BE2C (cell line): ENCODE measurements around the gene GAS7.

Experiments
- DNase-seq: peaks from one replicate; pipeline ENCODE4 v3.0.0-alpha.2; 2020
- H3K27me3 ChIP-seq: fragments of 250-450 bp; sonication (Bioruptor Pico); 2 replicates; pipeline ENCODE4 v1.5.1; 2020; ENCODE audit warnings: mild to moderate bottlenecking
- H3K36me3 ChIP-seq: fragments of 250-450 bp; sonication (Bioruptor Pico); 2 replicates; pipeline ENCODE4 v1.5.1; 2020; ENCODE audit warnings: mild to moderate bottlenecking
- H3K4me1 ChIP-seq: fragments of 250-450 bp; sonication (Bioruptor Pico); 2 replicates; pipeline ENCODE4 v1.5.1; 2020
- H3K4me3 ChIP-seq: 2 replicates; pipeline ENCODE4 v1.5.1; 2011; ENCODE audit warnings: low read depth, low read length
- H3K9me3 ChIP-seq: fragments of 250-450 bp; sonication (Bioruptor Pico); 2 replicates; pipeline ENCODE4 v1.5.1; 2020
- TF ChIP-seq, protein P1 (sequence below): IDR thresholded peaks from 2 replicates; pipeline ENCODE4 v1.5.1; 2012; ENCODE audit warnings: mild to moderate bottlenecking, low read depth, low read length

Gene GAS7

DNA sequence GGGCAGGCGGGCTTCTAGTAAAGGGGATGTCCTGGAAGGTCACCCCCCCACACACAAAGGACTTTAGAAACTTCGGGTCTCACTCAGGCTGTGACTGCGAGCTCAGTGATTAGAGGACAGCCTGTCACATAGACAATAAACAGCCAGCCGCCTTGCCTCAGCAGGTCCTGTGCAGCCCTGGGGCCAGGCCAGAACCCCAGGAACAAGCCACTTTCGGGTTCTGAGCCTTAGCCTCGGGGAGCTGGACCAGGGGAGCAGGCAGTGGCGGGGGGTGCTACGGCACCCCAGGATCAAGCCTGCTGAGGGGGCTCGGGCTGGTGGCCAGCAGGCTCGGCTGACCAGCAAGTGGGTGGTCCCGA, 1.1 kb downstream of the GAS7 start:
- Histone ChIP-seq H3K4me3 (no peak overlapping the region), H3K4me1 (no peaks in the 10 kb centered on the region), H3K27me3 (no peaks in the 10 kb centered on the region), H3K9me3 (no peaks in the 10 kb centered on the region), H3K36me3 (no peaks in the 10 kb centered on the region)
- TF ChIP-seq, protein P1, sequence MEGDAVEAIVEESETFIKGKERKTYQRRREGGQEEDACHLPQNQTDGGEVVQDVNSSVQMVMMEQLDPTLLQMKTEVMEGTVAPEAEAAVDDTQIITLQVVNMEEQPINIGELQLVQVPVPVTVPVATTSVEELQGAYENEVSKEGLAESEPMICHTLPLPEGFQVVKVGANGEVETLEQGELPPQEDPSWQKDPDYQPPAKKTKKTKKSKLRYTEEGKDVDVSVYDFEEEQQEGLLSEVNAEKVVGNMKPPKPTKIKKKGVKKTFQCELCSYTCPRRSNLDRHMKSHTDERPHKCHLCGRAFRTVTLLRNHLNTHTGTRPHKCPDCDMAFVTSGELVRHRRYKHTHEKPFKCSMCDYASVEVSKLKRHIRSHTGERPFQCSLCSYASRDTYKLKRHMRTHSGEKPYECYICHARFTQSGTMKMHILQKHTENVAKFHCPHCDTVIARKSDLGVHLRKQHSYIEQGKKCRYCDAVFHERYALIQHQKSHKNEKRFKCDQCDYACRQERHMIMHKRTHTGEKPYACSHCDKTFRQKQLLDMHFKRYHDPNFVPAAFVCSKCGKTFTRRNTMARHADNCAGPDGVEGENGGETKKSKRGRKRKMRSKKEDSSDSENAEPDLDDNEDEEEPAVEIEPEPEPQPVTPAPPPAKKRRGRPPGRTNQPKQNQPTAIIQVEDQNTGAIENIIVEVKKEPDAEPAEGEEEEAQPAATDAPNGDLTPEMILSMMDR, result no peak
- DNase-seq, result no peak

DNA sequence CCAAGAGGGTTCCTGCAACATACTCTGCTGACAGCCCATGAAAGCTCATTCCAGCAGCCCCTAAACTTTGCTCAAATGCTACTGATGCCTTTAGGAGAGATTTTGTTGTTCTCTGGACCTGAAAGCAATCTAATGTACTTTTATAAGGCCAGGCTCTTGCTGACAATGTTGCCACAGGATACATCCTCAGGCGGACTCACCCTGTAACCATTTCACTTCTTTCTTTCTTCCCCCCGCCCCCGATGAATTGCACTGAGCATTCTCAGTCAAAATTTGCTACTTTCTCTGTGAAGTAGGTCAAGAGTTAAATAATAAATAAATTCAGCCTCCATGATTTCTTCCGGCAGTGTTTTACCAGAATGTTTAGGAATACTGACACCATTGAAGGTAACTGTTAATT, 1.5 kb downstream of the GAS7 start:
- DNase-seq, result no peak
- Histone ChIP-seq H3K27me3 (no peaks in the 10 kb centered on the region), H3K36me3 (no peaks in the 10 kb centered on the region), H3K9me3 (no peaks in the 10 kb centered on the region), H3K4me3 (no peak overlapping the region), H3K4me1 (no peaks in the 10 kb centered on the region)
- TF ChIP-seq, protein P1, result no peak

DNA sequence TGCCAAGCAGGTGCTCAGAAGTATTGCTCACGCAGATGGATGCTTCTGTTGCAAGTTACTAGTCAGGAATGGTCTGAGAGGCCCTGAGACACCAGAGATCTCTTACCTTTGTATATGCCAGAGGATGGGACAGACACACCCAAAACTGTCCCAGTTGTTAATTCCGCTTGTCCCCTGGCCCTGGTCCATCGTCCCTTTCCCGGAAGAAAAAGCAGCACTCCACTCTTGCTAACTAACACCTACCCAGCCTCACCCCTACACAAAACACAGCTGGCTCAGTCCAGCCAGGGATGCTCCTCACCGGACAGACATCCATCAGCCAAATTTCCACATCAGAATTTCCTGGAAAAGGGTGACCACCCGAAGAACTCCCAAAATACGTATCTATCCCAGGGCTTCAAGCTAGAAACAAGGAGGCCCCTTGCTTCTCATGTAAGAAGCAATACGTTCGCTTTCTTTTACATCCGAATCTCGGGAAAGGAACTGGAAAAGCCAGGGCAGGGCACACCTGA, 2.0 kb downstream of the GAS7 start:
- Histone ChIP-seq H3K36me3 (no peaks in the 10 kb centered on the region), H3K4me3 (no peak overlapping the region), H3K27me3 (no peaks in the 10 kb centered on the region), H3K4me1 (no peaks in the 10 kb centered on the region), H3K9me3 (no peaks in the 10 kb centered on the region)
- no peak for DNase-seq
- TF ChIP-seq, protein P1, result no peak

DNA sequence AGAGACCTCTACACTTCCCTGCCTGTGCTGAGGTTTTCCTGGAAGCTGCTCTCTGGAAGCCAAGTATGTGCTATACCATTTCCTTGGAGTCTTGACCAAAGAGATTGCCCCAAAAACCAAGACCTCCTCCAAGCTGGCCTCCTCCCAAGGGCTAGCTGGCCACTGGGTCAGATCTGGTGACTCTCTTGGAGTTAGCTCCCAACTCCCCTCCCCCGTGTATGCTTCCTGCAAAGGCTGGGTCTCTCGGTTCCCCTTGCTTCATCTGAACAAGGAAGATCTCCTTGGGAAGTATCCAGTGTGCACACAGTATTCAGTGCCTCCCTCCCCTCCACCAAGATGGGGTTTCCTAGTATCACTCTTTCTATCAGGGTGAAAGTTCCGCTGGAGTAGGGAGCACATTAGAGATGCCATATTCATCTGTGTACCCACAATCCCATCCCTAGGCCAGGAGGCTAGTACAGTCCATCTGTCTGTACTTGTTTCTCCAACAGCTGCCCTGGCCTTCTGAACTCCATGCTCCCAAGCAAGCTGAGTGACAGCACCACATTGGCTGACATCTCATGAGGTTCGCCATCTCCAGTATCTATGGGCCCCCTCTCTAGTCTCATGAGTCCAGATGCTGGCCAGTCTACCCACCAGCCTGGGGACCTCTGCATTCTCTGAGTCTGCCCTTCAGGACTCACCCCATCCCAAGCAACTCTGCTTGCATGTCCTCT, 3.2 kb downstream of the GAS7 start:
- no peaks in the 10 kb centered on the region for H3K4me1 ChIP-seq
- no peaks in the 10 kb centered on the region for H3K36me3 ChIP-seq
- DNase-seq, result no peak
- TF ChIP-seq, protein P1, result no peak
- H3K27me3 ChIP-seq, result no peaks in the 10 kb centered on the region
- H3K4me3 ChIP-seq, result no peak overlapping the region
- H3K9me3 ChIP-seq, result no peaks in the 10 kb centered on the region

DNA sequence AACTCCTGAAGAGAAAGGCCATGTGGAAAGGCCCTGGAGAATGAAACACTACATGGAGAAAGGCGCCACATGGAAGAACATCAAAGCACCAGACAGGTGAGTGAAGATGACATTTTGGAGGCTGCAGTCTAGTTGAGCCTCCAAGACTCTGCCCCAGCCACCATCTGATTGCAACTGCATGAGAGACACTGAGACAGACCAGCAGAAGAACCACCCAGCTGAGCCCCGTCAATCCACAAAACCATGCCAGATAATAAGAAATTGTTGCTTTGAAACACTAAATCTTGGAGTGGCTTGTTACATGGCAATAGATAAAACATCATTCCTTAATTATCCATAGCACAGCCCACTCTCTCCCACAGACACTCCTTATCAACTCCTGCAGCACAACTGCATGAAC, 4.8 kb downstream of the GAS7 start:
- Histone ChIP-seq H3K4me3 (no peak overlapping the region), H3K36me3 (no peaks in the 10 kb centered on the region), H3K27me3 (no peaks in the 10 kb centered on the region), H3K4me1 (no peaks in the 10 kb centered on the region), H3K9me3 (no peaks in the 10 kb centered on the region)
- no peak for DNase-seq
- TF ChIP-seq, protein P1, result no peak

DNA sequence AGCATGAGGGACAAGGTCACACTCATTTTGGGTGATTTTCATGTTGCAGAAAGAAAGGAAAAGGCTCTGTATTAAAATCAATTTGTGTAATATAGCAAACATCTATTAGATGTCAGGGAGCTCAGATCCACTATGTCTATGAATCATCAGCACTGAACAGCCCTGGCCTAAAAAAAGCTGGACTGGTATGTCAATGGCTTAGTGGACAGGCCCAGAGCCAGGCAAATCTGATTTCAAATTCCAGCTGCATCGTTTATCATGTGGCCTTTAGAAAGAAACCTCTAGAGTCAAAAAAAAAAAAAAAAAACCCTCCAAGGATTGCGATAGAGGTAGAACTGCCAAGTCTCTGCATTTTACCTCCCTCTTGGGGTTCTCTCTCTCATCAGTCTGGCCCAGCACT, 5.4 kb downstream of the GAS7 start:
- Histone ChIP-seq H3K9me3 (no peaks in the 10 kb centered on the region), H3K4me3 (no peak overlapping the region), H3K27me3 (no peaks in the 10 kb centered on the region), H3K4me1 (no peaks in the 10 kb centered on the region), H3K36me3 (no peaks in the 10 kb centered on the region)
- TF ChIP-seq, protein P1, result no peak
- no peak for DNase-seq
